HepG2 (cell line): ENCODE measurements around the gene DMAC2L. TPM values are rescaled to one million over a fixed set of nuclear protein-coding genes. Genes with fewer than 3 reads are reported as not detected.

ENCODE experiments used
- ATAC-seq: fragments of 200-7000 bp; cut with Tn5 transposase; 3 replicates; pipeline ENCODE4 v1.9.1; 2020; ENCODE audit warnings: mild to moderate bottlenecking, moderate library complexity
- BruUV-seq: library from RNA; stranded (reverse); fragments of 400-500 nt; replicated peaks from 2 replicates; lab custom pipeline; 2021; lab: Mats Ljungman, UMichigan
- CTCF ChIA-PET: fragments of 300-600 bp; formaldehyde crosslinking; extraction: SDS; loops from one replicate; lab custom pipeline; 2021; ENCODE audit warnings: low total read pairs, inconsistent platforms, low intra/inter-chr PET ratio; lab: Yijun Ruan, JAX
- POLR2A ChIA-PET: fragments of 350-600 bp; sonication (Branson Sonifier 250); formaldehyde crosslinking; loops from one replicate; lab custom pipeline; 2020; ENCODE audit warnings: antibody characterized with exemption, inconsistent platforms; lab: Yijun Ruan, JAX
- DNase-seq: peaks from one replicate; pipeline ENCODE4 v3.0.0-alpha.2; 2015; ENCODE audit warnings: low spot score
- FAIRE-seq: peaks from 3 replicates; lab custom pipeline; 2011; peaks lifted over from hg19 to GRCh38; lab: Jason Lieb, UNC
- H2AFZ ChIP-seq: one replicate; pipeline ENCODE4 v1.6.1; 2011; ENCODE audit warnings: low read length, inconsistent platforms
- H3K27ac ChIP-seq: fragments of 300-600 bp; 3 replicates; pipeline ENCODE4 v1.8.0; 2011; ENCODE audit warnings: mixed run types, mild to moderate bottlenecking, mixed read lengths, low read length, inconsistent platforms; ENCODE audit not compliant: insufficient read depth; ENCODE audit errors: extremely low read length
- H3K27me3 ChIP-seq, 2 experiments: fragments of 200-600 bp in 1 of 2; 2 replicates in 1 of 2; 3 replicates in 1 of 2; pipeline versions ENCODE4 v1.6.0 to v1.8.0; 2011; ENCODE audit warnings: low read length in 2 of 2, mild to moderate bottlenecking in 2 of 2, moderate library complexity in 2 of 2, inconsistent platforms in 1 of 2; ENCODE audit not compliant: insufficient read depth in 2 of 2, control insufficient read depth in 1 of 2
- H3K36me3 ChIP-seq, 2 experiments: fragments of 200-600 bp in 1 of 2; replicated peaks in 1 of 2; 2 replicates in 1 of 2; 3 replicates in 1 of 2; pipeline versions ENCODE4 v1.5.1 to v1.8.0; 2011; ENCODE audit warnings: low read length in 2 of 2, inconsistent platforms in 1 of 2; ENCODE audit not compliant: insufficient read depth in 2 of 2, control insufficient read depth in 1 of 2
- H3K4me1 ChIP-seq: 2 replicates; pipeline ENCODE4 v1.5.1; 2012; ENCODE audit warnings: low read length, inconsistent platforms; ENCODE audit not compliant: insufficient read depth
- H3K4me2 ChIP-seq: 2 replicates; pipeline ENCODE4 v1.6.0; 2011; ENCODE audit warnings: low read depth, low read length, inconsistent platforms
- H3K4me3 ChIP-seq, 3 experiments: fragments of 200-600 bp in 1 of 3; sonication (generic), shearing (Covaris generic) in 1 of 3; replicated peaks in 1 of 3; 2 replicates each; pipeline ENCODE4 v1.5.1; 2011 to 2016; ENCODE audit warnings: low read length in 3 of 3, inconsistent platforms in 2 of 3, low read depth in 2 of 3, mild to moderate bottlenecking in 2 of 3, control low read depth in 1 of 3, mixed read lengths in 1 of 3; ENCODE audit not compliant: insufficient read depth in 1 of 3
- H3K79me2 ChIP-seq: one replicate; pipeline ENCODE4 v1.6.1; 2011; ENCODE audit warnings: low read length, inconsistent platforms; ENCODE audit not compliant: insufficient read depth
- H3K9ac ChIP-seq: 2 replicates; pipeline ENCODE4 v1.6.0; 2011; ENCODE audit warnings: mild to moderate bottlenecking, low read depth, low read length, inconsistent platforms; ENCODE audit not compliant: insufficient read depth
- H3K9me3 ChIP-seq: 2 replicates; pipeline ENCODE4 v1.5.1; 2012; ENCODE audit warnings: mild to moderate bottlenecking, low read length
- H4K20me1 ChIP-seq: 2 replicates; pipeline ENCODE4 v1.6.0; 2011; ENCODE audit warnings: inconsistent platforms, mild to moderate bottlenecking, low read length, moderate library complexity; ENCODE audit not compliant: insufficient read depth
- CREM ChIP-seq, 2 experiments: sonication (generic) in 1 of 2; formaldehyde crosslinking in 1 of 2; IDR thresholded peaks; 2 replicates each; pipeline versions ENCODE4 v1.4.0 to v1.6.1; 2016 to 2020; ENCODE audit warnings: antibody characterized with exemption in 1 of 2, mild to moderate bottlenecking in 1 of 2, missing genetic modification reagents in 1 of 2
- FOSL2 ChIP-seq: sonication (generic); formaldehyde crosslinking; IDR thresholded peaks from 2 replicates; pipeline ENCODE4 v1.4.0; 2020; ENCODE audit warnings: missing genetic modification reagents
- FOXA3 ChIP-seq: IDR thresholded peaks from 2 replicates; pipeline ENCODE4 v1.6.1; 2016; ENCODE audit warnings: missing genetic modification reagents, missing compliant biosample characterization
- IRF9 ChIP-seq: sonication (generic); formaldehyde crosslinking; IDR thresholded peaks from 2 replicates; pipeline ENCODE4 v1.8.0; 2022; ENCODE audit warnings: missing genetic modification reagents, mild to moderate bottlenecking, borderline replicate concordance
- IRX3 ChIP-seq: sonication (generic); formaldehyde crosslinking; IDR thresholded peaks from 2 replicates; pipeline ENCODE4 v1.8.1; 2023; ENCODE audit warnings: mild to moderate bottlenecking, low read depth, missing genetic modification reagents, borderline replicate concordance
- MTA1 ChIP-seq: sonication (generic); formaldehyde crosslinking; IDR thresholded peaks from 2 replicates; pipeline ENCODE4 v1.4.0; 2020; ENCODE audit warnings: missing genetic modification reagents, mild to moderate bottlenecking, borderline replicate concordance
- SOX13 ChIP-seq, 3 experiments: fragments of 450-650 bp in 1 of 3; sonication (generic) in 1 of 3; formaldehyde crosslinking in 1 of 3; IDR thresholded peaks in 2 of 3; conservative IDR thresholded peaks in 1 of 3; 2 replicates each; pipeline versions ENCODE4 v1.5.0 to v1.6.1; 2016 to 2020; ENCODE audit warnings: antibody characterized with exemption in 1 of 3, mild to moderate bottlenecking in 1 of 3, missing compliant biosample characterization in 1 of 3, missing genetic modification reagents in 1 of 3, moderate library complexity in 1 of 3
- STAT6 ChIP-seq: sonication (generic); formaldehyde crosslinking; IDR thresholded peaks from 2 replicates; pipeline ENCODE4 v1.4.0; 2020; ENCODE audit warnings: missing genetic modification reagents, mild to moderate bottlenecking, borderline replicate concordance
- ZFY ChIP-seq: sonication (generic); formaldehyde crosslinking; IDR thresholded peaks from 2 replicates; pipeline ENCODE4 v1.4.0; 2020; ENCODE audit warnings: missing genetic modification reagents
- ZNF790 ChIP-seq: sonication (generic); formaldehyde crosslinking; IDR thresholded peaks from 2 replicates; pipeline ENCODE4 v1.8.0; 2022; ENCODE audit warnings: missing genetic modification reagents, mild to moderate bottlenecking, borderline replicate concordance
- ZNF878 ChIP-seq: sonication (generic); formaldehyde crosslinking; IDR thresholded peaks from 2 replicates; pipeline ENCODE4 v1.8.1; 2023; ENCODE audit warnings: mild to moderate bottlenecking, missing genetic modification reagents, moderate library complexity
- WGBS: methylation state at CpG from one replicate; pipeline ENCODE4 v1.1.6; 2017; ENCODE audit warnings: low lambda C conversion rate; 5-methylcytosine and 5-hydroxymethylcytosine counted together
- in situ Hi-C: cut with HindIII; loops from 2 replicates; pipeline ENCODE4 v1.10.0; 2017; ENCODE audit warnings: low pct_unique_long_range_greater_than_20kb; ENCODE audit not compliant: extremely low pct_ligation_motif_present
- intact Hi-C: fragments of 100-400 bp; cut with micrococcal nuclease; formaldehyde crosslinking; loops from one replicate; pipeline ENCODE4 v1.10.0; 2022; ENCODE audit not compliant: unreplicated experiment
- polyA plus RNA-seq, 8 experiments: library from polyadenylated mRNA; depleted of rRNA in 3 of 8; stranded (reverse) in 7 of 8; unstranded in 1 of 8; fragments of >200 nt; fragmentation: Illumina TruSeq in 4 of 8; extraction: Trizol in 4 of 8; gene quantifications; 2 replicates each; pipeline versions ENCODE4 v1.2.1 to v1.2.3, GENCODE V29; 2011 to 2016; ENCODE audit warnings: low read depth in 4 of 8, missing spikeins in 1 of 8, mixed read lengths in 1 of 8; ENCODE audit not compliant: insufficient read depth in 1 of 8
- total RNA-seq, 5 experiments: library from RNA; depleted of rRNA; stranded (reverse); fragments of >200 nt; fragmentation: Illumina TruSeq; extraction: Trizol; gene quantifications; 2 replicates each; pipeline ENCODE4 v1.2.3, GENCODE V29; 2016; ENCODE audit warnings: low read depth in 1 of 5
- TF ChIP-seq, protein P1 (sequence below): sonication (generic); formaldehyde crosslinking; IDR thresholded peaks from 2 replicates; pipeline ENCODE4 v1.4.0; 2020; ENCODE audit warnings: mild to moderate bottlenecking, missing genetic modification reagents

The DMAC2L gene
- total and polyA plus RNA-seq, 2 of the 13 experiments (the other 11 are each of a cell fraction or from before 2014, with no cell fraction given): 19.4 to 23.2 TPM

DNA sequence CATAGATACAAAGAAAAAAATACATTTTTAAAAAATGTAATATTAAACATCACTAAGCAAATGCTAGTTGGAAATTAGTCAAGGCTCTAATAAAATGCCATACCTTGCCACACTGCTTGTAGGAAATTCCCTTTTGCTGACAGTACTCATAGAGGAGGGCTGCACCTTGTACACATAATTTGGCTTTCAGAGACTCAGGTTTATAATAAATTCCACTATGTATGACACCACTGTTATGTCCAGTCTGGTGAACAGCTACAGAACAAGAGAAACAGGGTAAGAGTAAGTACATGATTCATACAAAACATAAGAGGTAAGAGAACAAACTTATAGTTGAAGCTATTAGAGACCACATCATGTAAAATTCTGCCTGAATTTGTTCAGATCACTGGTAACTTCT, 10.2 kb upstream of the DMAC2L start:
- no peak for DNase-seq
- CTCF ChIA-PET: no interaction called here
- peaks cover 13% of the 10 kb centered on the region for H3K4me1 ChIP-seq
- no peak overlapping the region for H3K27ac ChIP-seq
- FAIRE-seq: no peak
- H3K9ac ChIP-seq: no peak overlapping the region
- no peak overlapping the region for H3K4me2 ChIP-seq
- H3K79me2 ChIP-seq: no peaks in the 10 kb centered on the region
- H3K9me3 ChIP-seq: no peaks in the 10 kb centered on the region
- TF ChIP-seq, protein P1, sequence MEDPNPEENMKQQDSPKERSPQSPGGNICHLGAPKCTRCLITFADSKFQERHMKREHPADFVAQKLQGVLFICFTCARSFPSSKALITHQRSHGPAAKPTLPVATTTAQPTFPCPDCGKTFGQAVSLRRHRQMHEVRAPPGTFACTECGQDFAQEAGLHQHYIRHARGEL (CRISPR knock-in tag): no peak
- no peak for TF ChIP-seq CREM (IDR thresholded peaks at IDR 0.05)
- TF ChIP-seq CREM (CRISPR knock-in tag; IDR thresholded peaks at IDR 0.05): no peak
- POLR2A ChIA-PET: no interaction called here
- in situ Hi-C loops: no loop called here
- intact Hi-C loops: no loop called here
- H2AFZ ChIP-seq: no peak overlapping the region
- H3K36me3 ChIP-seq: 0 out of 5 replicates have a peak, but pooled peaks cover 0 to 2% of the 10 kb centered on the region in 2 experiments
- BruUV-seq: no TSS peak
- no peaks in the 10 kb centered on the region for H4K20me1 ChIP-seq
- no peak for ATAC-seq
- H3K27me3 ChIP-seq: no peaks in the 10 kb centered on the region
- H3K4me3 ChIP-seq: no peak overlapping the region

- H3K4me2 ChIP-seq: no peak overlapping the region
- H3K9me3 ChIP-seq: no peaks in the 10 kb centered on the region
- CTCF ChIA-PET: no interaction called here
- no peaks in the 10 kb centered on the region for H3K27me3 ChIP-seq
- intact Hi-C loops: no loop called here
- H3K36me3 ChIP-seq: 0 out of 5 replicates have a peak, but pooled peaks cover 0 to 2% of the 10 kb centered on the region in 2 experiments
- DNase-seq: peak; percentile 93
- 36% methylated on average over 8 of the region's 8 CpGs for WGBS
- ATAC-seq: peak; percentile 99
- FAIRE-seq: peak; percentile 98
- H3K27ac ChIP-seq: no peak overlapping the region
- POLR2A ChIA-PET: interaction anchor here (0.6 to 2.0 kb wide), 2 partner anchors 8 to 33 kb away, joined by 4 to 27 read pairs; partner anchors contain the start of genes DMAC2L and L2HGDH
- H3K9ac ChIP-seq: no peak overlapping the region
- no TSS peak for BruUV-seq
- no peaks in the 10 kb centered on the region for H3K79me2 ChIP-seq
- no peaks in the 10 kb centered on the region for H4K20me1 ChIP-seq
- no peak overlapping the region for H3K4me3 ChIP-seq
- H2AFZ ChIP-seq: no peak overlapping the region
- H3K4me1 ChIP-seq: peaks cover 23% of the 10 kb centered on the region
- in situ Hi-C loops: no loop called here
- no peak for TF ChIP-seq STAT6 (CRISPR knock-in tag)
- TF ChIP-seq ZNF878 (CRISPR knock-in tag): no peak
- no peak for TF ChIP-seq IRX3
- peak; percentile 59 for TF ChIP-seq SOX13 (IDR thresholded peaks at IDR 0.05)
- peak in 1 of 2 experiments; percentile 72; a peak in 2 of 4 replicates for TF ChIP-seq SOX13 (CRISPR knock-in tag; conservative IDR thresholded peaks at IDR 0.05 in 1 of 2, IDR thresholded peaks at IDR 0.05 in 1 of 2)
- no peak for TF ChIP-seq ZNF790 (CRISPR knock-in tag)
- TF ChIP-seq IRF9: no peak
- no peak for TF ChIP-seq MTA1 (CRISPR knock-in tag)
- TF ChIP-seq FOSL2 (CRISPR knock-in tag): peak; percentile 80
- TF ChIP-seq FOXA3 (CRISPR knock-in tag): peak; percentile 86
- 0 out of 2 replicates have a peak, but pooled peaks have one; percentile 32 for TF ChIP-seq ZFY (CRISPR knock-in tag)
These were observed 8.2 kb upstream of the DMAC2L start for GRCh38 chr14:50303744-50304471.
